GM12878 (cell line): ENCODE measurements around the gene BIRC6. TPM values are rescaled to one million over a fixed set of nuclear protein-coding genes. Genes with fewer than 3 reads are reported as not detected.

Experiments used
- ATAC-seq: fragments of 200-7000 bp; cut with Tn5 transposase; 3 replicates; pipeline ENCODE4 v1.9.1; 2020; ENCODE audit warnings: mild to moderate bottlenecking, moderate library complexity
- BruUV-seq: library from RNA; stranded (reverse); fragments of 400-500 nt; replicated peaks from 2 replicates; lab custom pipeline; 2021; lab: Mats Ljungman, UMichigan
- CTCF ChIA-PET: fragments of 300-600 bp; sonication (Branson Sonifier 250); formaldehyde crosslinking; extraction: SDS; loops from one replicate; lab custom pipeline; 2021; ENCODE audit warnings: inconsistent platforms; lab: Yijun Ruan, JAX
- POLR2A ChIA-PET: fragments of 350-600 bp; formaldehyde crosslinking; extraction: SDS; loops from one replicate; lab custom pipeline; 2021; ENCODE audit warnings: inconsistent platforms; lab: Charles Lee
- RAD21 ChIA-PET: fragments of 300-600 bp; sonication (Branson Sonifier 250); formaldehyde crosslinking; loops from one replicate; lab custom pipeline; 2023; ENCODE audit warnings: antibody characterized with exemption; ENCODE audit not compliant: unreplicated experiment; lab: Charles Lee
- SMC1A ChIA-PET: fragments of 300-600 bp; sonication (Branson Sonifier 250); formaldehyde crosslinking; loops from one replicate; lab custom pipeline; 2023; ENCODE audit not compliant: unreplicated experiment, uncharacterized antibody; lab: Charles Lee
- DNase-seq: peaks from one replicate; pipeline ENCODE4 v3.0.0-alpha.2; 2011; ENCODE audit warnings: low read depth, low spot score
- FAIRE-seq: peaks from 3 replicates; lab custom pipeline; 2011; peaks lifted over from hg19 to GRCh38; lab: Jason Lieb, UNC
- H2AFZ ChIP-seq: 2 replicates; pipeline ENCODE4 v1.6.0; 2011; ENCODE audit warnings: low read depth, low read length, control low read depth; ENCODE audit not compliant: control insufficient read depth
- H3K27ac ChIP-seq: 2 replicates; pipeline ENCODE4 v1.5.1; 2011; ENCODE audit warnings: control low read depth; ENCODE audit not compliant: control insufficient read depth, insufficient read depth
- H3K27me3 ChIP-seq, 2 experiments: replicated peaks in 1 of 2; 2 replicates each; pipeline versions ENCODE4 v1.6.0 to v1.6.1; 2011; ENCODE audit warnings: low read length in 1 of 2; ENCODE audit not compliant: control insufficient read depth in 2 of 2, insufficient read depth in 2 of 2
- H3K36me3 ChIP-seq, 2 experiments: 2 replicates each; pipeline ENCODE4 v1.5.1; 2011; ENCODE audit warnings: low read length in 1 of 2; ENCODE audit not compliant: control insufficient read depth in 2 of 2, insufficient read depth in 2 of 2
- H3K4me1 ChIP-seq: 2 replicates; pipeline ENCODE4 v1.6.1; 2011; ENCODE audit warnings: mild to moderate bottlenecking, low read length, moderate library complexity, mixed read lengths; ENCODE audit not compliant: control insufficient read depth, insufficient read depth
- H3K4me2 ChIP-seq: 2 replicates; pipeline ENCODE4 v1.6.0; 2011; ENCODE audit warnings: control low read depth; ENCODE audit not compliant: control insufficient read depth, insufficient read depth
- H3K4me3 ChIP-seq: fragments of 200-600 bp; sonication (generic); 2 replicates; pipeline ENCODE4 v1.5.1; 2016
- H3K79me2 ChIP-seq: 2 replicates; pipeline ENCODE4 v1.6.0; 2011; ENCODE audit warnings: low read length; ENCODE audit not compliant: control insufficient read depth, insufficient read depth
- H3K9ac ChIP-seq: 2 replicates; pipeline ENCODE4 v1.8.0; 2011; ENCODE audit warnings: low read length, control low read depth, mixed read lengths; ENCODE audit not compliant: control insufficient read depth, insufficient read depth
- H3K9me3 ChIP-seq: replicated peaks from 3 replicates; pipeline ENCODE4 v1.5.1; 2011; ENCODE audit warnings: mild to moderate bottlenecking, low read length; ENCODE audit not compliant: control insufficient read depth, insufficient read depth
- H4K20me1 ChIP-seq: 2 replicates; pipeline ENCODE4 v1.6.0; 2011; ENCODE audit not compliant: control insufficient read depth, insufficient read depth
- BACH1 ChIP-seq: fragments of 450-650 bp; IDR thresholded peaks from 2 replicates; pipeline ENCODE4 v1.6.1; 2017; ENCODE audit warnings: mild to moderate bottlenecking, borderline replicate concordance
- IRF4 ChIP-seq: IDR thresholded peaks from 2 replicates; pipeline ENCODE4 v1.6.1; 2011; ENCODE audit warnings: low read depth, low read length
- KAT2A ChIP-seq: conservative IDR thresholded peaks from 2 replicates; pipeline ENCODE4 v1.6.1; 2011; ENCODE audit warnings: low read depth, low read length; ENCODE audit not compliant: control insufficient read depth
- MEF2A ChIP-seq: IDR thresholded peaks from 2 replicates; pipeline ENCODE4 v1.6.1; 2011; ENCODE audit warnings: low read depth, mild to moderate bottlenecking, low read length, moderate library complexity; ENCODE audit not compliant: insufficient read depth
- MXI1 ChIP-seq: fragments of 150-350 bp; IDR thresholded peaks from 2 replicates; pipeline ENCODE4 v1.6.1; 2011; ENCODE audit warnings: low read depth, mild to moderate bottlenecking, inconsistent platforms, low read length, improper control_type of control experiment
- POLR2AphosphoS5 ChIP-seq: IDR thresholded peaks from 2 replicates; pipeline ENCODE4 v1.6.1; 2011; ENCODE audit warnings: mild to moderate bottlenecking, low read length, inconsistent platforms
- TAF1 ChIP-seq: IDR thresholded peaks from 2 replicates; pipeline ENCODE4 v1.6.1; 2011; ENCODE audit warnings: mild to moderate bottlenecking, low read depth, low read length, borderline replicate concordance
- WGBS: methylation state at CpG from one replicate; pipeline ENCODE4 v1.1.6; 2016; ENCODE audit warnings: low lambda C conversion rate; ENCODE audit not compliant: insufficient replicate concordance, insufficient coverage; ENCODE audit errors: missing lambda C conversion rate; 5-methylcytosine and 5-hydroxymethylcytosine counted together
- in situ Hi-C: fragments of 300-500 bp; cut with MboI; formaldehyde crosslinking; loops from 9 replicates; pipeline ENCODE4 v1.14.3; 2018; ENCODE audit warnings: mixed read lengths
- intact Hi-C: fragments of 100-400 bp; cut with micrococcal nuclease; formaldehyde crosslinking; loops from one replicate; pipeline ENCODE4 v1.14.2; 2022; ENCODE audit not compliant: unreplicated experiment
- polyA plus RNA-seq, 11 experiments: library from polyadenylated mRNA; depleted of rRNA in 4 of 11; unstranded in 6 of 11; stranded (reverse) in 5 of 11; fragments of >200 nt; fragmentation: Nextera tagmentation in 4 of 11; fragmentation: Illumina TruSeq in 1 of 11; extraction: Ambion mirVana in 4 of 11; extraction: Trizol in 1 of 11; gene quantifications; 1 replicate in 1 of 11; 2 replicates in 10 of 11; pipeline versions ENCODE4 v1.2.1 to v1.2.3, GENCODE V29; 2011 to 2016; ENCODE audit warnings: inconsistent platforms in 2 of 11, missing spikeins in 2 of 11, low read depth in 1 of 11
- total RNA-seq, 4 experiments: library from RNA; depleted of rRNA in 3 of 4; stranded (reverse); fragments of >200 nt in 3 of 4; fragmentation: Illumina TruSeq in 1 of 4; extraction: Trizol in 1 of 4; gene quantifications; 2 replicates each; pipeline versions ENCODE4 v1.2.1 to v1.2.3, GENCODE V29; 2013 to 2021
- TF ChIP-seq, protein P1 (sequence below): IDR thresholded peaks from 2 replicates; pipeline ENCODE4 v1.6.1; 2012; ENCODE audit warnings: low read depth, low read length, improper control_type of control experiment
- TF ChIP-seq, protein P2 (sequence below): fragments of 450-650 bp; IDR thresholded peaks from 2 replicates; pipeline ENCODE4 v1.6.1; 2017; ENCODE audit warnings: mild to moderate bottlenecking, moderate library complexity

Gene BIRC6
- total and polyA plus RNA-seq, 10 of the 15 experiments (the other 5 are each of a cell fraction or from before 2014, with no cell fraction given): 18.8 to 118 (median 55.0) TPM

DNA sequence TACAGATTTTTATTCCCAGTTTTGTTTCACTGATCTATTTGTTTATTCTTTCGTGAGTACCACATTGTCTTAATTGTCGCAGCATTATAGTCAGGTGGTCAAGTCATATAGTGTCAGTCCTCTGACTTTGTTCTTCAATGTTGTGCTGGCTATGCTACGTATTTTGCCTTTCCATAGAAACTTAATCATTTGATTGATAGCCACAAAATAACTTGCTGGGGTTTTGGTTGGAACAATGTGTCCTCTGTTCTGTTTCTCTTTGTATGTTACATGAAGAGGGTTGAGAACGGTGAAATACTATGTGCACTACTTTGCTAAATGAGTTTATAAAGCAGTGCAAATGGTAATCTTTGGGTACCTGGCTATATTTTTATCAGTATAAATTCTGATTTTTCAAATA lies 206.1 kb downstream of the BIRC6 start:
- in situ Hi-C loops (no loop called here), intact Hi-C loops (no loop called here)
- Histone ChIP-seq H2AFZ (no peak overlapping the region), H3K9me3 (peaks cover 16% of the 10 kb centered on the region), H3K36me3 (peaks cover 1 to 10% of the 10 kb centered on the region in 2 experiments; a peak in 3 of 4 replicates), H3K27ac (no peak overlapping the region), H3K4me1 (no peaks in the 10 kb centered on the region), H4K20me1 (no peaks in the 10 kb centered on the region), H3K4me3 (no peak overlapping the region), H3K79me2 (no peaks in the 10 kb centered on the region), H3K27me3 (no peaks in the 10 kb centered on the region), H3K4me2 (no peak overlapping the region), H3K9ac (no peak overlapping the region)
- ATAC-seq (no peak), FAIRE-seq (no peak), DNase-seq (no peak)
- ChIA-PET POLR2A (no interaction called here), SMC1A (no interaction called here), RAD21 (no interaction called here), CTCF (no interaction called here)
- WGBS: 98% methylated on average over 4 of the region's 4 CpGs
- BruUV-seq: no TSS peak
- TF ChIP-seq TAF1: no peak
- TF ChIP-seq BACH1: no peak
- TF ChIP-seq POLR2AphosphoS5: no peak
- TF ChIP-seq, protein P1, sequence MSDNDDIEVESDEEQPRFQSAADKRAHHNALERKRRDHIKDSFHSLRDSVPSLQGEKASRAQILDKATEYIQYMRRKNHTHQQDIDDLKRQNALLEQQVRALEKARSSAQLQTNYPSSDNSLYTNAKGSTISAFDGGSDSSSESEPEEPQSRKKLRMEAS: no peak
- TF ChIP-seq, protein P2, sequence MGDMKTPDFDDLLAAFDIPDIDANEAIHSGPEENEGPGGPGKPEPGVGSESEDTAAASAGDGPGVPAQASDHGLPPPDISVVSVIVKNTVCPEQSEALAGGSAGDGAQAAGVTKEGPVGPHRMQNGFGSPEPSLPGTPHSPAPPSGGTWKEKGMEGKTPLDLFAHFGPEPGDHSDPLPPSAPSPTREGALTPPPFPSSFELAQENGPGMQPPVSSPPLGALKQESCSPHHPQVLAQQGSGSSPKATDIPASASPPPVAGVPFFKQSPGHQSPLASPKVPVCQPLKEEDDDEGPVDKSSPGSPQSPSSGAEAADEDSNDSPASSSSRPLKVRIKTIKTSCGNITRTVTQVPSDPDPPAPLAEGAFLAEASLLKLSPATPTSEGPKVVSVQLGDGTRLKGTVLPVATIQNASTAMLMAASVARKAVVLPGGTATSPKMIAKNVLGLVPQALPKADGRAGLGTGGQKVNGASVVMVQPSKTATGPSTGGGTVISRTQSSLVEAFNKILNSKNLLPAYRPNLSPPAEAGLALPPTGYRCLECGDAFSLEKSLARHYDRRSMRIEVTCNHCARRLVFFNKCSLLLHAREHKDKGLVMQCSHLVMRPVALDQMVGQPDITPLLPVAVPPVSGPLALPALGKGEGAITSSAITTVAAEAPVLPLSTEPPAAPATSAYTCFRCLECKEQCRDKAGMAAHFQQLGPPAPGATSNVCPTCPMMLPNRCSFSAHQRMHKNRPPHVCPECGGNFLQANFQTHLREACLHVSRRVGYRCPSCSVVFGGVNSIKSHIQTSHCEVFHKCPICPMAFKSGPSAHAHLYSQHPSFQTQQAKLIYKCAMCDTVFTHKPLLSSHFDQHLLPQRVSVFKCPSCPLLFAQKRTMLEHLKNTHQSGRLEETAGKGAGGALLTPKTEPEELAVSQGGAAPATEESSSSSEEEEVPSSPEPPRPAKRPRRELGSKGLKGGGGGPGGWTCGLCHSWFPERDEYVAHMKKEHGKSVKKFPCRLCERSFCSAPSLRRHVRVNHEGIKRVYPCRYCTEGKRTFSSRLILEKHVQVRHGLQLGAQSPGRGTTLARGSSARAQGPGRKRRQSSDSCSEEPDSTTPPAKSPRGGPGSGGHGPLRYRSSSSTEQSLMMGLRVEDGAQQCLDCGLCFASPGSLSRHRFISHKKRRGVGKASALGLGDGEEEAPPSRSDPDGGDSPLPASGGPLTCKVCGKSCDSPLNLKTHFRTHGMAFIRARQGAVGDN: no peak
- TF ChIP-seq KAT2A: no peak
- TF ChIP-seq MXI1: no peak
- TF ChIP-seq IRF4: no peak
- TF ChIP-seq MEF2A: no peak
